NOMO-1 treated with DMSO at 0.1 percent for 48 hours (cell line): ENCODE data around the gene SIAH2.

Experiments used
- DNase-seq: peaks from one replicate; lab custom pipeline; 2025; ENCODE audit not compliant: unreplicated experiment; lab: John Stamatoyannopoulos, UW

SIAH2 gene

DNA sequence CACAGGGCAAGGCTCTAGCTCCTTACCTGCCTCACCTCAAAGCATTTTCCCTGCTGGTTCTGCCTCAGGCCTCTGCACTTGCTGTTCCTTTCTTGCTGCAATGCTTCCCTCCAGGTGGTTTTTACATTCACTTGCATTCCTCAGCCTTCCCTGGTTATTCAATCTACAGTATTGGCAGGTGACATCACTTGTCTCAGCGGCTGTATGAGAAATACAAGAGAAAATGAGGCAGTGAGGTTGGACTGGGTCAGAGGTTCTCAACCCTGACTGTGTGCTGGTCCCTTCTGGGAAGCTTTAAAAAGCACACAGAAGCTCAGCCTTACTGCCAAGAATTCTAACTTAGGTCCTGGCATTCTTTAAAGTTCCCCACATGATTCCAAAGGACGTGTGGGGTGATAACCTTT is 26.7 kb downstream of the SIAH2 start:
- no peak for DNase-seq

DNA sequence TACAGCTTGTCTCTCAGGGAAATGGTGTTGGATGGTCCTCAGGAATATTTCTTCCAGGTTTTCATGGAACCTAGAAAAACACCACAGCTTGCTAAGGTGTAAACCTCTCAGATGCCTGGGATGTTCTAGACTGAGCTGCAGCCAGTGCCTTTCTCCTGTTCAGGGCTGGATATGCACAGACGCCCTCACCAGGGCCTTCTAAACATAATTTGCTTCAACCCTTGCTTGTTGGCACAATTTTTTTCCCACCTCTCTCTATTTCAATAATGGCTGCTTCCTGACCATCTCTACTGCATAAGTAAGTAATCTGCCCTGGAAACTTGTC is 28.2 kb downstream of the SIAH2 start:
- no peak for DNase-seq

DNA sequence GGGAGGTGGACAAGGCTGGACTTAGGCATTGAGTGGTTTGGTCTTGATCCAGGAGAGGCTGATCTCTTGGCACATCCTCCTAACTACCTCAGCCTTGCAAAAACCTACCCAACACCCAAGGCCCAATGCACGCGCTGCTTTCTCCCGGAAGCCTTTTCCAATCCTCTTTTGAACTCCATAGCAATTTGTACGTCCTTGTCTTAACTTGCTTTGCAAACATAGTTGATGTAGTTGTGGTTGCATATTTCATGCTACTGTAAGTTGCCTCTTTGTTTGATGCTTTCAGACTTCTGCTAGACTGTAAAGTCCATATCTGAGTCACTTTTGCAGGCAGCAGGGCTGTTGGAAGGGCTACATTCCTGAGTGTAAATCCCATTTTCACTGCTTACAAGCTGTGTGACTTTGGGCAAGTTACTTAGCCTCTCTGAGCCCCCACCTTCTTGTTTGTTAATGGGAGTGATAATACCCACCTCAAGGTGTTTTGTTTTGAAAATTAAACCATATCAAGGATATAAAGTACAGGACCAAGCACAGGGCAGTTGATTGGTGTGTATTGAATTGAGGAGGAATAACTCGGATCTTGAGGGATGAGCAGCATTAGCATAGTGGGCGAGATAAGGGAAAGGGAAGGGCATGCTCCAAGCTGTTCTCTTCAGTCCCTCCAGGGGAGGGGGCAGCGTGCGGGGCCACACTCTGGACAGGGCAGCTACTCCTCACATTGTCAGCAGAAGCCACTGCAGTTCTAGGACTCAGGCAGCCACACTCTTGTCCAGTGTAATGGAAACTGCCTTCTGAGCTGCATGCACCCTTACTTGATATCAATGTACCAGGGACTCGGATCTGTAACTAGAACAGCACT is 28.8 kb downstream of the SIAH2 start:
- no peak for DNase-seq

DNA sequence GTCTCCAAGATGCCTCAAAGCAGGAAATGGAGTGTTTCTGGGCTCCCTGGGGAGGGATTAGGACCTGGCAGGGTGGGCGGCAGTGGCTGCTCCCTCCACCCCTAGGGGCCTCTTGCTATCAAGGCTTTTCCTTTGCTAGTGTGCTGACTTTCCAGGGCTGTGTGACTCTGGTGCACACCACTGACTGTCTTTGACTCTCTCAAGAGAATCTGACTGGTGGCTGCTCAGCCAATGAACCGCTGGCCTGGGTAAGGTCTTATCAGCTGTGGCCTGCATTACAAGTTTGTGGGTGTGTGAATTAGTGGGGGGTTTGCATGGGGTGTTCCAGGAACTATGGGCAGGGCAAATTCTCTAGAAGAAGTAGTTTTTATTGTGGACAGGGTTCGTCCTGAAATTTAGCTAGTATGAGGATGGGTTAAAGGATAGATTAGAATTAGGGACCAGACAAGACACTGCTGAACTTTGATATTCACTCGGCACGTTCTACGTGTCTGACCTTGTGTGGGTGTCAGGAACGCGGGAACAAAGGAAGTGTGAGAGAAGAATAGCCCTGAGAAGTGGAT is 29.5 kb downstream of the SIAH2 start:
- DNase-seq: no peak

DNA sequence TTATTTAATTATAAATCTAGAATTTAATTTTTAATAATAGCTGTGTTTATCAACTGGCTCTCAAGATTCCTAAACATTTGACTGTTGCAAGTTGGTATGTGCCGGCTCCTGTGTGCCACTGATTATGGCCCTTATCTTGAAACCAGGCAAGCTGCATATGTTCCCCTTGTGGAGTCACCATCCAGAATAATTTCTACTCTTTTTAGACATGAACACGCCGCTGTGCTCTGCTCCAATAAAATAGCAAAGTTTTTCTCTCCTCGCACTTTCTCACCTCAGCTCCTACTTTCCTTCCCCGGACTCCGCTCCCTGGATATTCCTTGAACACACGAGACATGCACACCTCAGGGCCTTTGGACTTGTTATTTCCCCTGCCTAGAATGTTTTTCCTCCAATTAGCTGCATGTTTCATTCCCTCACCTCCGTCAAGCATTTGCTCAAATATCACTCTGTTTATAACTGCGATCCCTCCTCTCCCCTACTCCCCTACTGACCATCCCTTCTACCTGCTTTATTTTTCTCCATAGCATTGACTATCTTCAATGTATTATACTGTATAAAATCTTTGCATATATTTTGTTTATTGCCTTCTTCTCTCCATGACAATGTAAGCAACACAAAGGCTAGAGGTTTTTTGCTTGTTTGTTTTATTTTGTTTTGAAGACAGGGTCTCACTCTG is 33.1 kb downstream of the SIAH2 start:
- DNase-seq: no peak

DNA sequence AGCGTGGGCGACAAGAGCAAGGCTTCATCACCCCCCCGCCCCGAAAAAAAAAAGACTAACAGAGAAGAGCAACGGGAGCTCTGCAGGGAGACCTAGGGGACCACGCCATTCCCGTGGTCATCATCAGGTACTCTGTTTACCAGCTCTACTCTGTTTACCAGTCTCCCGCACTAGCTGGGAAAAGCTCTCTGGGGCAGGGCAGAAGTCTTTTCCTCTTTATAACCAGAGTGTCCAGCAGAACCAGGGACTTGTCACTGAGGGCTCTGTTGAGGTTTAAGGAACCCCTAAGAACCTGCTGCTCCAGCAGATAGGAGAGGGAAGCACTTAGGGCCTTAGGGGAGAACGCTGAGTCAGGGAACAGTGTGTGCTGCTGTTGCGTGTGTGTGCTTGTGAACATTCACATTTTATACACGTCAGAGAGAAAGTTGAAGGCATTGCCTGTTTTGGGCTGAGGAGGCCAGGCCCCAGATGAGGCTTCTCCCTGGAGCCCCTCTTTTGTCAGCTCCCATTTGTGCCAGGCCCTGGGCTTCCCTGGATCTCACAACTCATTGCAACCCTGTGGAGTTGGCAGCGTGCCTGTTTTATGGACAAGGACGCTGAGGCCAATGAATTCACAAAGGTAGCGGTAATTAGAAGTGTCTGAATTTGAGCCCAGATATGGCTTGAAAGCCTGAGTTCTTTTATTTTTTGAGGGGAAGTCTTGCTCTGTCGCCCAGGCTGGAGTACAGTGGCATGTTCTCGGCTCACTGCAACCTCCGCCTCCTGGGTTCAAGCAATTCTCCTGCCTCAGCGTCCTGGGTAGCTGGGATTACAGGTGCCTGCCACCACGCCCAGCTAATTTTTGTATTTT is 35.1 kb downstream of the SIAH2 start:
- DNase-seq: no peak

DNA sequence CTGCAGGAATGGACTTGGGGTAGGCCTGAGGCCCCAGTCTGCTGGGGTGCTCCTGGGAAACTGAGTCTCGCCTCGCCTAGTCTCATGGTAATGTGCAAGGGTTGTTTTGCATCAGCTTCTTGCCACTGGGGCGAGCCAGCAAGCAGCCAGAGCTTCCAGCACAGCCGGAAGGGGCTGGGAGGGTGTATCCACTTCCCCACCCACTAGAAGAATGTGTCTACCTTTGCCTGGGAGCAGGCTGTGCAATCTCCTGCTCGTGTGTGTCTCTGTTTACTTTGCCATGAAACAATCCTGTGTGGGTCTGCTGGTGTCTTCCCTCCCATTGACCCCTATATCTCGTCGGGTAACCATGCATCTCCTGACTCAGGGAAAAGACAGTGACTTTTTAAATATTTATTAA is 37.4 kb downstream of the SIAH2 start:
- no peak for DNase-seq

DNA sequence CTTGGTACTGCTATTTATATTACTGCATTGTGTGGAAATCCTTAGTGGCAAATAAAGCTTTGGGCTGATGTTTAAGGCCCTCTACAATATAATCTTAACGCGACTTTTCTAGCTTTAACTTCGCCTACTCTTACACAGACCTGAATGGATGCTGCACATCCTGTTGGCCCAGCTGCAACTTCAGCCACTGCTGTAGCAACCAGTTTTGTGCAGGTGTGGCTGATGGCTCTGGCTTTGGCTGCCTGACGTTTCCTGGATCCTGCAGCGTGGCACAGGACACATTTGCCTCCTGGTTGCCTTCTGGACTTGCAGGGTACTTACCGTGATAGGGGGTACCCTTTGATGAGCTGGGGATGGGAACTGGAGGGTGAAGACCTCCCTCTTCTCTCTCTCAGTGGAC is 39.0 kb downstream of the SIAH2 start:
- DNase-seq: no peak

DNA sequence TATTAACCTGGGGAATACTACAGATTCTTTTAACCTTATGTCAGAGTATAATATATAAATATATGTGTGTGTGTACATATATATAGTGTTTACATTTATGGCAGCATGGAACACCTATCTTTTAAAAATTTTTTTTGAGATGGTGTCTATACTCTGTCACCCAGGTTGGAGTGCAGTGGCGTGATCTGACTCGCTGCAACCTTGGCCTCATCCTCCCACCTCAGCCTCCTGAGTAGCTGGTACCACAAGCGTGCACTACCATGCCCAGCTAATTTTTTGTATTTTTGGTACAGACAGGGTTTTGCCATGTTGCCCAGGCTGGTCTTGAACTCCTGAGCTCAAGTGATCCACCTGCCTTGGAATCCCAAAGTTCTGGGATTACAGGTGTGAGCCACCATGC is 40.7 kb downstream of the SIAH2 start:
- DNase-seq: no peak

DNA sequence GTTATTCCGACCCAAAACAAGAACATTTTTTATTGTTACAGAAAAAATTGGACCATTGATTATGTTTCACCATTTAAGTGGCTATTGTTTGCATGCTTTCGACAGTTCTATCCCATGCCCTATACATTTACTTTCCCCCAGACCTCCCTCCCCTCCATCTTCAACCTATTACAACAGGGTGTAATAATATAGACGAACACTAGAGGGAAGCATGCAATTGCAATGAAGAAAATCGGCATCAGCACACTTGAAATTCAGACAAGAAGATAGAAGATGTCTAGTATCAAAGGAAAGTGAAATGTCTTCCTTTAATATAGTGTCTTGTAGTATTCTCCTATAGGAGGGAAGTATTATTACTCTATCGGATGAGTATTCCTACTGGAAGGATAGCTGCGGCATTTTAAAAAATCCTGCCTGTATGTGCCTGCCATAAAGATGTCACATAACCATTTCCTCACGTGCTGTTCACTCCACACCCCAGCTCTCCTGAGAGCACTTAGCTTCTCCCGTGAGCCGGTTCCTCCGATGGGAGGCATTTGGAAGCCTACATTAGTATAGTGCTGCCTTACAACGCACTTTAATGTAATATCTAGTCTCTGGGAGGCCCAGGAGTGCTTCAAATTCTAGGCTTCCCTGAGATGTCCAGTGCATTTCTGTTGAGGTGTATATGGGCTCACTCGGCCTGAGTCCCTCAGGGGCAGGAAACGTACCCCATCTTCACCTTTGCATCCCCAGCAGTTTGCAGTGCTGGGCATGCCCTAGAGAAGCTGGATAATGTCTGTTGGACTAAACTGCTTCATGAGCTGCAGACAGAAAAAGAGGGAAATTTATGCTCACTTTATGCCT is 41.5 kb downstream of the SIAH2 start:
- peak; percentile 69 for DNase-seq

DNA sequence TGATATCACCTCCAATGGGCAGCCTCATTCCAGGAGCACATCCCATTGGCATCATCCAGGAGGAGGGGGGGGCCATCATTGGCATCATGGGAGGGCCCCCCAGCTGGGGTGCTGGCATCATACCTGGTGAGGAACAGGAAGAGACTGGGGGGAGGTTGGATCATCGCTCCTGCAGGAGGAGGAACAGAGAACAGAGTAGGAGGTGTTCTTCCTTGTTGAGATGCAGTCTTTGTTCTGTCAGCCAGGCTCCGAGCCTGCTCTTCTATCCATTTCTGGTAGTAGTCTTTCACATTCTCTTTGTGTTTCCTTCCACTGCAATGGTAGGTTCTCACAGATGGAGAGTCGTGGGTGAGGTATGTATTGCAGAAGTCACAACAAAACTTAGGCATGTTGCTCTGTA is 42.5 kb downstream of the SIAH2 start:
- DNase-seq: no peak

DNA sequence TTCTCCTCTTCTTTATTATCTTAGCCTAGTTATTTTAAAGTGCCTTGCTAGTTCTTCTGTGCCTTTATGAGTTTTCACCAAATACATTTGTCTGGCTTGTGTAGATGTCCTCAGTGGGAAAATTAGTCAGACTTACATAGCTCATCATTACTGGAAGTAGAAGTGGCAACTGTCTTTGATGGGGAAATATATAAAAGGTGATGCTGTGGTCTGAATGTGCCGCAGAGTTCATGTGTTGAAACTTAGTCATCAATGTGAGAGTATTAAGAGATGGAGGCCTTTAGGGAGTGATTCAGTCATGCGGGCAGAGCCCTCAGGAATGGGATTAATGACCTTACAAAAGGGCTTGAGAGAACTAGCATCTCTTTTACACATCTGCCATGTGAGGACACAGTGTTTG is 52.9 kb downstream of the SIAH2 start:
- DNase-seq: no peak

DNA sequence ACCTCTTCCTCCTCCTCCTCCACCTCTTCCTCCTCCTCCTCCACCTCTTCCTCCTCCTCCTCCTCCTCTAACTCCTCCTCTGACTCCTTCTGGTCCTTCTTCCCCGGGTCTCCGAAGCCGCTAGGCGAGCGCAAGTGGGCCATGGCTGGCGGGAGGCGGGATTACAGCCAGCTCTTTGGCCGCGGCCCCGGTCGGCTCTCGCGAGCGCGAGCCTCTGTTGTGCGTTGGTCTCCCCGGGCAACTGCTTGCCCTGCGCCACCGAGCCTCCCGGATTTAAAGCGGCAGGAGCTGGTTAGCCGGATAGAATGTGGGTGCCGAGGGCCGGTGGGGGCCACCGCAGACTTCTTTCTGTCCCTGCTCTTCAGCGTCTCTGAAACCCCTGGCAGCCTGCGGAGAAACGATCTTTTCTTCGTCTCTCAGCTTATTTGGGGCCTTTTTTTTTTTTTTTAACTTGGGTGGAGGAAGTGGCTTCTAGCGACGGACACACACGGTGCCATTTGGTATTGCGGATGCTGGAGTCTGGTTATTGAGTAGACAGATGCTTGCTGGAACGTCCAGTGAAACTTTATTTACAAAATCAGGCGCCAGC is 59.1 kb downstream of the SIAH2 start, which contains the start of gene ERICH6:
Gene ERICH6 (minus strand): TSS at position 165 of the 589 bp plus-strand sequence. CDS start 22 bp downstream, at position 143.
- peak; percentile 96 for DNase-seq

DNA sequence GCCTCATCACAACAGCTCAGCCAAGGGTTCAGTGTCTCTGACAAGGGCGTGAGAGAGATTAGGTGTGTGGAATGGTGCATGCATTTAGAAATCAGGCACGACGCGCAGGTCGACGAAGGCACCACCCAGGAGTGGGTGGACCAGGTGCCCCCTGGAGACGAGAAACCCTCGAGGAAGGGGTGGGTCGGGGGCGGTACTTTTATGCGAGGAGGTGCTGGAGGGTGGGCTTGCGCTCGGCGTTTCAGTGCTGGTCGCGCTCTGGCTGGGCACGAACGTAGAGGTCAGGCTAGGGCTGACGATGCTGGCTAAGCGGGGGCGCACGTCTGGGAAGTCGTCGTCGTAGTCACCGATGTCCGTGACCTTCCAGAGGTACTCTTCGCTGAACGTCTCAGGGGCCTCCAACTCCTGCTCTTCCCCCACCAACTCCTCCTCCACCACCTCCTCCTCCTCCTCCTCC is 59.6 kb downstream of the SIAH2 start:
- DNase-seq: no peak

DNA sequence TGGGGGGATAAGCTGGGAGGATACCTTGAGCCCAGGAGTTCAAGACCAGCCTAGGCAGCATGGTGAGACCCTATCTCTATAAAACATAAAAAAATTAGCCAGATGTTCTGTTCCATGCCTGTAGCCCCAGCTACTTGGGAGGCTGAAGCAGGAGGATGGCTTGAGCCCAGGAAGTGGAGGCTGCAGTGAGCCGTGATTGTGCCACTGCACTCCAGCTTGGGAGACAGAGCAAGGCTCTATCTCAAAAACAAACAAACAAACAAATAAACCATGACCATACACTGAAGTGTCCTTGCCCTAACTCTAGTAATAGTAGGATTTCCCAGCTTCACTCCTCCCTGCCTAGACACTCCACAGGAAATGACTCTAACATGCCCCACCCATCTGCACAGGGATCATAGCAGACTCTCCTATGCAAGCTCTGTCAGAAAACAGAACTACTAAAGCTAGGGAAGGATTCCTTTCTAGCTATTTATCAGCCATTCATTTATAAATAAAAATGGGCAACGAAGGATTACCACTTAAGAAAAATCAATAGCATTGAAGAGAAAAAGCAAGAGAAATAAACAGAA is 63.8 kb downstream of the SIAH2 start:
- no peak for DNase-seq

DNA sequence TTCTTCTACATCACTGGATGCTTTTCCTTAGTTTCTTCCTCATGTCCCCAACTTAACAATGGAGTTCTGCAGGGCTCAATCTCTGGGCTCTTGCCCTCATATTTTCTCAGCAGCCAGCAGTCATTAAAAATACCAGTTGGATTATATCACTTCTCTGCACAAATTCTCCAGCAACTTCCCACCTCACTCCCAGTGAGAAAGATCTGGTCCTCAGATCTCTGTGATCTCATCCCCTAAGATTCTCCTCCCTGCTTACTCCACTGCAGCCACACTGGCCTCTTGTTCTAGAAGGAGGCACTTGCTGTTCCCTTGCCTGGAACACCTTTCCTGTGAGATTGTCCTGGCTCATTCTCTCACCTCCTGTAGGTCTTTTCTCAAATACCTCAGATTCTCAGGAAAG is 65.3 kb downstream of the SIAH2 start:
- DNase-seq: no peak

DNA sequence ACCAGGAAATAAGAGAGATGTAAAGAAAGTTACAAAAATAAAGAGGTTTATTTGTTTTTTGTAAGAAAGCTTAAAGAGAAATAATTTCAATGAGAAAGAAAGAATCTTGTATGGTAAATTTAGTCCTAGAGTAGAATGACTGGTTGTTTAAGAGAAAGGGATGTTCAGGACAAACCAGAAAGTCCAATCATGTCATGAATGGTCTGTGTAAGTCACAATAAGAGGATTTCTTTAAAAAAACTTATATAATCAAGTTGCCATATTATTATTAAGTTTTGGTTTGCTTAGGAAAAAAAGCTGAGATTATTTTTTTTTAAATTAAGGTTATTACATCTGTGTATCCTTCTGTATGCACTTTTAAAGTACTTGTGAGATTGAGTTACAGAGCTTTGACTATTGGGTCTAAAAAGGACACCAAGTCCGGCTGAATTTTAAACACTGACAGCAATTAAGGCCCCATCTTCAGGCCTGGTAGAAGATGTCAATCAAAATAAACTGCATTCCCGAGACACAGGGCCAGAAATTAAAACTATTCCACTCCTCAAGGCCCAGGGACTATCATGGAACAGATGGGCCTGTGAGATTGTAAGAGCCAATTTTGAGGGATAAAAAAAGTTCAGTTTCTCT is 71.4 kb downstream of the SIAH2 start:
- no peak for DNase-seq
